ENCODE results near the gene EHMT1. TPM values are rescaled to one million over a fixed set of nuclear protein-coding genes. Genes with fewer than 3 reads are reported as not detected.

The EHMT1 gene
- total RNA-seq, 2 experiments from 2014 or later, result 80.6 to 87.8 TPM

- CTCF ChIA-PET, result no interaction called here
- Mint-ChIP-seq H3K4me1 (ENCODE audit: low read depth) (peaks cover 57% of the 10 kb centered on the region), H3K27ac (peak overlapping the region; percentile 22)
Observed at GRCh38 chr9:137642118-137642601, 23.4 kb downstream of the EHMT1 start.

GRCh38 chr9:137642892-137643291, 24.1 kb downstream of the EHMT1 start:
- Mint-ChIP-seq H3K36me3 (ENCODE audit: low read depth) (peaks cover 59% of the 10 kb centered on the region), H3K27ac (no peak overlapping the region), H3K4me3 (no peak overlapping the region), H3K27me3 (no peaks in the 10 kb centered on the region), H3K4me1 (ENCODE audit: low read depth) (peaks cover 59% of the 10 kb centered on the region), H3K9me3 (no peaks in the 10 kb centered on the region)
- Histone ChIP-seq H3K9me3 (ENCODE audit: control insufficient read depth in 1 of 2, insufficient read depth in 1 of 2, low read length in 2 of 2) (no peaks in the 10 kb centered on the region), H3K27me3 (ENCODE audit: control insufficient read depth in 1 of 2, insufficient read depth in 2 of 2, low read length in 2 of 2) (no peaks in the 10 kb centered on the region), H3K4me3 (ENCODE audit: low read length) (no peak overlapping the region), H3K36me3 (ENCODE audit: insufficient read depth, low read length) (peaks cover 27% of the 10 kb centered on the region), H3K27ac (ENCODE audit: low read depth in 1 of 2, low read length in 2 of 2) (no peak overlapping the region), H3K4me1 (ENCODE audit: insufficient read depth, low read length) (peaks cover 37% of the 10 kb centered on the region)
- ChIA-PET CTCF (no interaction called here), POLR2A (interaction anchor here (0.6 kb wide), 1 partner anchor 991 kb away, joined by 3 read pairs; no protein-coding TSS in a partner anchor)
- intact Hi-C loops (cut with DNase I, micrococcal nuclease), result no loop called here
- ATAC-seq (ENCODE audit: poor library complexity), result no peak
- no peak for TF ChIP-seq CTCF (IDR thresholded peaks at IDR 0.05)
- DNase-seq, result no peak

More at GRCh38 chr9:137642118-137642601, 23.4 kb downstream of the EHMT1 start:
- Mint-ChIP-seq H3K4me3 (no peak overlapping the region), H3K27me3 (no peaks in the 10 kb centered on the region), H3K36me3 (ENCODE audit: low read depth) (peaks cover 57% of the 10 kb centered on the region), H3K9me3 (no peaks in the 10 kb centered on the region)
- no peak for TF ChIP-seq CTCF (IDR thresholded peaks at IDR 0.05)
- Histone ChIP-seq H3K36me3 (ENCODE audit: insufficient read depth, low read length) (peaks cover 27% of the 10 kb centered on the region), H3K9me3 (ENCODE audit: control insufficient read depth in 1 of 2, insufficient read depth in 1 of 2, low read length in 2 of 2) (no peaks in the 10 kb centered on the region), H3K4me1 (ENCODE audit: insufficient read depth, low read length) (peaks cover 31% of the 10 kb centered on the region), H3K27me3 (ENCODE audit: control insufficient read depth in 1 of 2, insufficient read depth in 2 of 2, low read length in 2 of 2) (no peaks in the 10 kb centered on the region), H3K4me3 (ENCODE audit: low read length) (no peak overlapping the region), H3K27ac (ENCODE audit: low read depth in 1 of 2, low read length in 2 of 2) (no peak overlapping the region)
- intact Hi-C loops (cut with DNase I, micrococcal nuclease), result no loop called here
- no peak for ATAC-seq (ENCODE audit: poor library complexity)
- POLR2A ChIA-PET, result interaction anchor here (0.6 kb wide), 1 partner anchor 990 kb away, joined by 3 read pairs; no protein-coding TSS in a partner anchor
- DNase-seq, result no peak

GRCh38 chr9:137643921-137644320, 25.1 kb downstream of the EHMT1 start:
- DNase-seq (no peak), ATAC-seq (ENCODE audit: poor library complexity) (no peak)
- H3K9me3 ChIP-seq (ENCODE audit: control insufficient read depth in 1 of 2, insufficient read depth in 1 of 2, low read length in 2 of 2), result no peaks in the 10 kb centered on the region
- peaks cover 34% of the 10 kb centered on the region for H3K4me1 ChIP-seq (ENCODE audit: insufficient read depth, low read length)
- H3K27ac ChIP-seq (ENCODE audit: low read depth in 1 of 2, low read length in 2 of 2), result no peak overlapping the region
- CTCF ChIA-PET, result no interaction called here
- H3K4me3 ChIP-seq (ENCODE audit: low read length), result no peak overlapping the region
- H3K4me1 Mint-ChIP-seq (ENCODE audit: low read depth), result peaks cover 59% of the 10 kb centered on the region
- POLR2A ChIA-PET, result no interaction called here
- H3K27me3 ChIP-seq (ENCODE audit: control insufficient read depth in 1 of 2, insufficient read depth in 2 of 2, low read length in 2 of 2), result no peaks in the 10 kb centered on the region
- no peak for TF ChIP-seq CTCF (IDR thresholded peaks at IDR 0.05)
- peaks cover 62% of the 10 kb centered on the region for H3K36me3 Mint-ChIP-seq (ENCODE audit: low read depth)
- H3K4me3 Mint-ChIP-seq, result no peak overlapping the region
- H3K27me3 Mint-ChIP-seq, result no peaks in the 10 kb centered on the region
- H3K27ac Mint-ChIP-seq, result no peak overlapping the region
- H3K9me3 Mint-ChIP-seq, result no peaks in the 10 kb centered on the region
- peaks cover 36% of the 10 kb centered on the region for H3K36me3 ChIP-seq (ENCODE audit: insufficient read depth, low read length)
- intact Hi-C loops (cut with DNase I, micrococcal nuclease), result no loop called here

Data from CD4-positive, alpha-beta T cell (primary cell).